Measurements from ENCODE around the gene EIF2B2. TPM values are rescaled to one million over a fixed set of nuclear protein-coding genes. Genes with fewer than 3 reads are reported as not detected.
"Not testable (repeated sequence)": the region's sequence is repeated elsewhere in the genome, so short reads cannot be mapped to it uniquely, and the experiment has no call there.

The EIF2B2 gene
- total RNA-seq, 2 donors from 2014 or later, result 32.7 to 39.8 TPM

GRCh38 chr14:74984236-74985027 is 18.3 kb upstream of the EIF2B2 start:
- no peak for ATAC-seq (ENCODE audit: insufficient number of reproducible peaks, low FRiP score, low read depth)

GRCh38 chr14:74985028-74985310 is 17.8 kb upstream of the EIF2B2 start:
- ATAC-seq (ENCODE audit: insufficient number of reproducible peaks, low FRiP score, low read depth) (no peak), DNase-seq (ENCODE audit: low spot score) (no peak)
- TF ChIP-seq CTCF (IDR thresholded peaks at IDR 0.05), result no peak
- Histone ChIP-seq H3K27me3 (replicated peaks; ENCODE audit: insufficient read depth) (no peaks in the 10 kb centered on the region), H3K27ac (peak overlapping the region; percentile 47 to 65), H3K36me3 (no peaks in the 10 kb centered on the region), H3K4me1 (ENCODE audit: control insufficient read depth in 1 of 2, low read depth in 2 of 2) (peaks cover 23 to 53% of the 10 kb centered on the region in 2 donors), H3K4me3 (no peak overlapping the region), H3K9me3 (no peaks in the 10 kb centered on the region)

More at GRCh38 chr14:74984236-74985027, 18.3 kb upstream of the EIF2B2 start:
- TF ChIP-seq CTCF (IDR thresholded peaks at IDR 0.05), result no peak
- no peak overlapping the region for H3K4me3 ChIP-seq
- peak overlapping the region; percentile 47 to 65 for H3K27ac ChIP-seq
- H3K27me3 ChIP-seq (replicated peaks; ENCODE audit: insufficient read depth), result no peaks in the 10 kb centered on the region
- DNase-seq (ENCODE audit: low spot score), result no peak
- H3K36me3 ChIP-seq, result no peaks in the 10 kb centered on the region
- H3K4me1 ChIP-seq (ENCODE audit: control insufficient read depth in 1 of 2, low read depth in 2 of 2), result peaks cover 25 to 59% of the 10 kb centered on the region in 2 donors
- H3K9me3 ChIP-seq, result no peaks in the 10 kb centered on the region

- Histone ChIP-seq H3K27ac (no peak overlapping the region), H3K4me1 (ENCODE audit: control insufficient read depth in 1 of 2, low read depth in 2 of 2) (peaks cover 15 to 45% of the 10 kb centered on the region in 2 donors), H3K4me3 (no peak overlapping the region), H3K27me3 (replicated peaks; ENCODE audit: insufficient read depth) (no peaks in the 10 kb centered on the region), H3K36me3 (no peaks in the 10 kb centered on the region), H3K9me3 (no peaks in the 10 kb centered on the region)
- DNase-seq (ENCODE audit: low spot score) (no peak), ATAC-seq (ENCODE audit: insufficient number of reproducible peaks, low FRiP score, low read depth) (no peak)
- TF ChIP-seq CTCF (IDR thresholded peaks at IDR 0.05), result no peak
Measured at GRCh38 chr14:74985806-74986205, 16.9 kb upstream of the EIF2B2 start.

DNA sequence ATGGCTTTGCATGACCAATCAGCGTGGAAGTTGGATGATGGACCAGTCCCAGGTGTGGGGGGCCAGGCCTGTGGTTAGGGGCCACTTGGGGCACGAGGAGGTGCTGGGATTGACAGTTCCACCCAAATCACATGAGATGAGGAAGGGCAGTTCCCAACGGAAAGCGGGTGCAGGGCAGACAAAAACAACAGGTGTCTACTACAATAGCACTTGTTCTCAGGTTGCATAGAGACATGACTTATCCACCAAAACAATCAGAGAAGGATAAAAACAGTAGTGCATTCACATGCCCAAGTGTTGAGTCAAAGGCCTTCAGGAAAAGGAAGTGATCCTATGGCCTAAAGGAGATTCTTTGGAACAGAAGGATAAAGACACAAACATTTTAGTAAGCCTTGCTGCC is 14.6 kb upstream of the EIF2B2 start:
- Histone ChIP-seq H3K4me1 (ENCODE audit: control insufficient read depth in 1 of 2, low read depth in 2 of 2) (peaks cover 11 to 34% of the 10 kb centered on the region in 2 donors), H3K27ac (no peak overlapping the region), H3K4me3 (no peak overlapping the region), H3K36me3 (no peaks in the 10 kb centered on the region), H3K27me3 (replicated peaks; ENCODE audit: insufficient read depth) (no peaks in the 10 kb centered on the region), H3K9me3 (no peaks in the 10 kb centered on the region)
- no peak for DNase-seq (ENCODE audit: low spot score)
- no peak for ATAC-seq (ENCODE audit: insufficient number of reproducible peaks, low FRiP score, low read depth)
- TF ChIP-seq CTCF (IDR thresholded peaks at IDR 0.05), result no peak

- Histone ChIP-seq H3K27me3 (replicated peaks; ENCODE audit: insufficient read depth) (no peaks in the 10 kb centered on the region), H3K36me3 (no peaks in the 10 kb centered on the region), H3K27ac (no peak overlapping the region), H3K4me1 (ENCODE audit: control insufficient read depth in 1 of 2, low read depth in 2 of 2) (peaks cover 11 to 27% of the 10 kb centered on the region in 2 donors), H3K9me3 (no peaks in the 10 kb centered on the region), H3K4me3 (no peak overlapping the region)
- no peak for TF ChIP-seq CTCF (IDR thresholded peaks at IDR 0.05)
- DNase-seq (ENCODE audit: low spot score) (no peak), ATAC-seq (ENCODE audit: insufficient number of reproducible peaks, low FRiP score, low read depth) (no peak)
Measured at GRCh38 chr14:74988993-74989392, 13.7 kb upstream of the EIF2B2 start.

GRCh38 chr14:74994182-74994581 is 8.5 kb upstream of the EIF2B2 start:
- not testable (repeated sequence) for ATAC-seq (ENCODE audit: insufficient number of reproducible peaks, low FRiP score, low read depth); H3K36me3 ChIP-seq; H3K27me3 ChIP-seq (replicated peaks; ENCODE audit: insufficient read depth); H3K27ac ChIP-seq; DNase-seq (ENCODE audit: low spot score); H3K9me3 ChIP-seq; H3K4me3 ChIP-seq
- H3K4me1 ChIP-seq (ENCODE audit: control insufficient read depth in 1 of 2, low read depth in 2 of 2), result peaks cover 11 to 13% of the 10 kb centered on the region in 2 donors

DNA sequence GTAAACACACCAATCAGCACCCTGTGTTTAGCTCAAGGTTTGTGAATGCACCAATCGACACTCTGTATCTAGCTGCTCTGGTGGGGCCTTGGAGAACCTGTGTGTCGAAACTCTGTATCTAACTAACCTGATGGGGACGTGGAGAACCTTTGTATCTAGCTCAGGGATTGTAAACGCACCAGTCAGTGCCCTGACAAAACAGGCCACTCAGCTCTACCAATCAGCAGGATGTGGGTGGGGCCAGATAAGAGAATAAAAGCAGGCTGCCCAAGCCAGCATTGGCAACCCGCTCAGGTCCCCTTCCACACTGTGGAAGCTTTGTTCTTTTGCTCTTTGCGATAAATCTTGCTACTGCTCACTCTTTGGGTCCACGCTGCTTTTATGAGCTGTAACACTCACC is 6.9 kb upstream of the EIF2B2 start:
- not testable (repeated sequence) for H3K4me3 ChIP-seq; DNase-seq (ENCODE audit: low spot score); H3K27ac ChIP-seq; H3K36me3 ChIP-seq; H3K27me3 ChIP-seq (replicated peaks; ENCODE audit: insufficient read depth); H3K9me3 ChIP-seq; ATAC-seq (ENCODE audit: insufficient number of reproducible peaks, low FRiP score, low read depth)
- peaks cover 11 to 13% of the 10 kb centered on the region in 2 donors for H3K4me1 ChIP-seq (ENCODE audit: control insufficient read depth in 1 of 2, low read depth in 2 of 2)
